SK-N-MC (cell line): ENCODE measurements around the gene AP5B1.

Source experiments
- EZH2 ChIP-seq: fragments of 200-600 bp; sonication (generic); IDR thresholded peaks from one replicate; pipeline ENCODE4 v1.6.1; 2017; ENCODE audit warnings: antibody characterized with exemption
- POLR2AphosphoS5 ChIP-seq: IDR thresholded peaks from 2 replicates; pipeline ENCODE4 v1.6.1; 2012; ENCODE audit warnings: mild to moderate bottlenecking, low read depth, low read length, borderline replicate concordance

- TF ChIP-seq EZH2 (no peak), POLR2AphosphoS5 (no peak)
Observed at GRCh38 chr11:65778431-65778900, 2.3 kb downstream of the AP5B1 start.
